BE2C (cell line): ENCODE results near the gene PCGF1.

Source experiments
- DNase-seq: peaks from one replicate; pipeline ENCODE4 v3.0.0-alpha.2; 2020
- H3K27me3 ChIP-seq: fragments of 250-450 bp; sonication (Bioruptor Pico); 2 replicates; pipeline ENCODE4 v1.5.1; 2020; ENCODE audit warnings: mild to moderate bottlenecking
- H3K36me3 ChIP-seq: fragments of 250-450 bp; sonication (Bioruptor Pico); 2 replicates; pipeline ENCODE4 v1.5.1; 2020; ENCODE audit warnings: mild to moderate bottlenecking
- H3K4me1 ChIP-seq: fragments of 250-450 bp; sonication (Bioruptor Pico); 2 replicates; pipeline ENCODE4 v1.5.1; 2020
- H3K4me3 ChIP-seq: 2 replicates; pipeline ENCODE4 v1.5.1; 2011; ENCODE audit warnings: low read depth, low read length
- H3K9me3 ChIP-seq: fragments of 250-450 bp; sonication (Bioruptor Pico); 2 replicates; pipeline ENCODE4 v1.5.1; 2020
- CTCF ChIP-seq: IDR thresholded peaks from 2 replicates; pipeline ENCODE4 v1.5.1; 2012; ENCODE audit warnings: mild to moderate bottlenecking, low read depth, low read length

The PCGF1 gene

GRCh38 chr2:74497777-74498499 is 9.6 kb downstream of the PCGF1 start:
- no peak for TF ChIP-seq CTCF
- no peaks in the 10 kb centered on the region; the same call in 1 of the 2 replicates for H3K36me3 ChIP-seq
- no peaks in the 10 kb centered on the region for H3K27me3 ChIP-seq
- H3K9me3 ChIP-seq, result no peaks in the 10 kb centered on the region
- DNase-seq, result no peak
- peaks cover 5% of the 10 kb centered on the region; the same call in 1 of the 2 replicates for H3K4me1 ChIP-seq
- H3K4me3 ChIP-seq, result no peak overlapping the region

- Histone ChIP-seq H3K36me3 (no peaks in the 10 kb centered on the region), H3K4me3 (no peak overlapping the region), H3K27me3 (no peaks in the 10 kb centered on the region), H3K9me3 (no peaks in the 10 kb centered on the region), H3K4me1 (peaks cover 5% of the 10 kb centered on the region; the same call in 1 of the 2 replicates)
- TF ChIP-seq CTCF, result no peak
- DNase-seq, result no peak
Measured at GRCh38 chr2:74496997-74497776, 10.3 kb downstream of the PCGF1 start.

GRCh38 chr2:74495440-74495839 is 12.1 kb downstream of the PCGF1 start:
- Histone ChIP-seq H3K36me3 (no peaks in the 10 kb centered on the region), H3K4me1 (no peaks in the 10 kb centered on the region; the same call in 1 of the 2 replicates), H3K27me3 (no peaks in the 10 kb centered on the region), H3K9me3 (no peaks in the 10 kb centered on the region), H3K4me3 (no peak overlapping the region)
- TF ChIP-seq CTCF, result no peak
- DNase-seq, result no peak

GRCh38 chr2:74493546-74493945 is 13.9 kb downstream of the PCGF1 start:
- no peaks in the 10 kb centered on the region for H3K36me3 ChIP-seq

GRCh38 chr2:74491648-74492544 is 15.6 kb downstream of the PCGF1 start:
- no peaks in the 10 kb centered on the region for H3K9me3 ChIP-seq
- no peaks in the 10 kb centered on the region for H3K36me3 ChIP-seq
- no peak for DNase-seq
- TF ChIP-seq CTCF, result no peak
- no peak overlapping the region for H3K4me3 ChIP-seq
- no peaks in the 10 kb centered on the region for H3K27me3 ChIP-seq
- no peaks in the 10 kb centered on the region for H3K4me1 ChIP-seq

More at GRCh38 chr2:74493546-74493945, 13.9 kb downstream of the PCGF1 start:
- H3K4me3 ChIP-seq, result no peak overlapping the region
- H3K9me3 ChIP-seq, result no peaks in the 10 kb centered on the region
- no peak for TF ChIP-seq CTCF
- DNase-seq, result no peak
- no peaks in the 10 kb centered on the region for H3K27me3 ChIP-seq
- H3K4me1 ChIP-seq, result no peaks in the 10 kb centered on the region
